Thyroid gland (tissue), 4 donors: ENCODE data around the gene LRRTM1.

Source experiments
- CTCF ChIP-seq, 6 experiments: fragments of 200-600 bp in 3 of 6; fragments of 450-650 bp in 3 of 6; sonication (generic) in 3 of 6; IDR thresholded peaks; one replicate each; pipeline ENCODE4 v1.5.1; 2016 to 2019; ENCODE audit warnings: antibody characterized with exemption in 6 of 6, mild to moderate bottlenecking in 2 of 6, inconsistent platforms in 1 of 6, moderate library complexity in 1 of 6
- POLR2A ChIP-seq, 2 donors: fragments of 450-650 bp; IDR thresholded peaks; one replicate each; pipeline ENCODE4 v1.6.1; 2017; ENCODE audit warnings: antibody characterized with exemption in 2 of 2, mild to moderate bottlenecking in 2 of 2, moderate library complexity in 1 of 2

DNA sequence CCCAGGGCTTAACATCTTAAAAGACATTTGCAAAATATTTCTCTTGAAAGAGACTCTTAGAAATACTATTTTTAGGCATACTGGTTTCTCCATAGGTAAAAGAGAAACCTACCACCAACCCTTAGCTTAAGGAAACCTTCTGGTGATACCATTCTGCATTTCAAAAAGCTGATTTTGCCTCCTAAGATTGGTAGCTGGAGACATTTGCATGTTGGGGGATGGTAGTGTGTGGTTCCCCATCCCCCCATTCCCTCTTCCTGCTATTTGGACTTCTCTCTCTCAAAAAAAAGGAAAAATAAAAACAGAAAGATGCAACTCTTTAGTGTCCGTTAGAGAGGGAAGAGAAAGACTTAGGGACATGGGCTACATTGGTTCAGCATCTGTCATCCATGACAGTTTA, 4.2 kb downstream of the LRRTM1 start:
- no peak for TF ChIP-seq CTCF (IDR thresholded peaks at IDR 0.05)
- no peak for TF ChIP-seq POLR2A (IDR thresholded peaks at IDR 0.05)
